Neuronal stem cell (in vitro differentiated cells): ENCODE measurements around the gene CCDC60.

ENCODE experiments used
- DNase-seq: peaks from one replicate; pipeline ENCODE4 v3.0.0-alpha.2; 2013; ENCODE audit warnings: low spot score
- H2AFZ ChIP-seq: one replicate; pipeline ENCODE4 v1.6.1; 2013; ENCODE audit warnings: mild to moderate bottlenecking, low read length, inconsistent platforms
- H2AK5ac ChIP-seq: 2 replicates; pipeline ENCODE4 v1.6.1; 2013; ENCODE audit warnings: low read depth, mild to moderate bottlenecking, inconsistent platforms, low read length, moderate library complexity, mixed read lengths
- H2BK120ac ChIP-seq: 2 replicates; pipeline ENCODE4 v1.6.1; 2013; ENCODE audit warnings: low read depth, mild to moderate bottlenecking, inconsistent platforms, low read length, moderate library complexity, mixed read lengths
- H2BK12ac ChIP-seq: one replicate; pipeline ENCODE4 v1.6.1; 2013; ENCODE audit warnings: low read length, inconsistent platforms
- H2BK15ac ChIP-seq: 2 replicates; pipeline ENCODE4 v1.6.1; 2013; ENCODE audit warnings: mild to moderate bottlenecking, low read length, inconsistent platforms, mixed read lengths
- H2BK5ac ChIP-seq: one replicate; pipeline ENCODE4 v1.6.1; 2013; ENCODE audit warnings: inconsistent platforms, mild to moderate bottlenecking, low read length, moderate library complexity
- H3K14ac ChIP-seq: one replicate; pipeline ENCODE4 v1.6.1; 2013; ENCODE audit warnings: low read length, inconsistent platforms
- H3K18ac ChIP-seq: 2 replicates; pipeline ENCODE4 v1.6.1; 2013; ENCODE audit warnings: low read length, inconsistent platforms
- H3K23ac ChIP-seq: 2 replicates; pipeline ENCODE4 v1.6.1; 2013; ENCODE audit warnings: low read depth, mild to moderate bottlenecking, mixed read lengths, low read length, inconsistent platforms; ENCODE audit not compliant: poor library complexity
- H3K27ac ChIP-seq: replicated peaks from 3 replicates; pipeline ENCODE4 v1.5.1; 2013; ENCODE audit warnings: low read length, inconsistent platforms
- H3K27me3 ChIP-seq, 3 experiments: 2 replicates each; pipeline ENCODE4 v1.6.1; 2013; ENCODE audit warnings: low read length in 3 of 3, mild to moderate bottlenecking in 2 of 3, inconsistent platforms in 1 of 3, low read depth in 1 of 3, mixed read lengths in 1 of 3, moderate library complexity in 1 of 3; ENCODE audit not compliant: control insufficient read depth in 3 of 3, insufficient read depth in 3 of 3
- H3K36me3 ChIP-seq, 2 donors: replicated peaks in 1 of 2; 2 replicates each; pipeline ENCODE4 v1.6.1; 2013; ENCODE audit warnings: low read length in 2 of 2; ENCODE audit not compliant: control insufficient read depth in 2 of 2, insufficient read depth in 2 of 2
- H3K4ac ChIP-seq: 2 replicates; pipeline ENCODE4 v1.6.1; 2013; ENCODE audit warnings: inconsistent platforms, mild to moderate bottlenecking, low read length, moderate library complexity
- H3K4me1 ChIP-seq, 2 donors: 1 replicate in 1 of 2; 2 replicates in 1 of 2; pipeline ENCODE4 v1.6.1; 2013; ENCODE audit warnings: low read length in 2 of 2, low read depth in 1 of 2; ENCODE audit not compliant: control insufficient read depth in 2 of 2, insufficient read depth in 1 of 2
- H3K4me2 ChIP-seq: one replicate; pipeline ENCODE4 v1.6.1; 2013; ENCODE audit warnings: mild to moderate bottlenecking, low read length, inconsistent platforms; ENCODE audit not compliant: insufficient read depth, poor library complexity, severe bottlenecking
- H3K4me3 ChIP-seq, 2 donors: 2 replicates each; pipeline ENCODE4 v1.5.1; 2013; ENCODE audit warnings: low read length in 2 of 2, mild to moderate bottlenecking in 2 of 2, inconsistent platforms in 1 of 2, moderate library complexity in 1 of 2
- H3K79me1 ChIP-seq: one replicate; pipeline ENCODE4 v1.6.1; 2013; ENCODE audit warnings: low read depth, mild to moderate bottlenecking, inconsistent platforms, low read length, moderate library complexity
- H3K9ac ChIP-seq: one replicate; pipeline ENCODE4 v1.6.1; 2013; ENCODE audit warnings: mild to moderate bottlenecking, low read depth, low read length, inconsistent platforms; ENCODE audit not compliant: poor library complexity
- H3K9me3 ChIP-seq, 2 donors: replicated peaks in 1 of 2; 2 replicates each; pipeline versions ENCODE3 to v1.6.1; 2013; ENCODE audit warnings: low read length in 2 of 2, mild to moderate bottlenecking in 2 of 2, inconsistent platforms in 1 of 2, low read depth in 1 of 2, mixed read lengths in 1 of 2, moderate library complexity in 1 of 2; ENCODE audit not compliant: control insufficient read depth in 2 of 2, insufficient read depth in 1 of 2
- H4K8ac ChIP-seq: one replicate; pipeline ENCODE4 v1.6.1; 2013; ENCODE audit warnings: low read depth, mild to moderate bottlenecking, inconsistent platforms, low read length, moderate library complexity
- H4K91ac ChIP-seq: one replicate; pipeline ENCODE4 v1.6.1; 2013; ENCODE audit warnings: low read length, low read depth, mild to moderate bottlenecking, inconsistent platforms; ENCODE audit not compliant: poor library complexity
- WGBS, 2 donors: extraction: QIAGEN DNeasy Blood & Tissue Kit; methylation state at CpG; one replicate each; pipeline ENCODE4 v1.1.7; 2013; ENCODE audit warnings: missing lambda C conversion rate in 2 of 2, mixed read lengths in 1 of 2; ENCODE audit not compliant: insufficient read length in 2 of 2, insufficient replicate concordance in 1 of 2; ENCODE audit errors: extremely low coverage in 2 of 2; 5-methylcytosine and 5-hydroxymethylcytosine counted together

CCDC60 gene

GRCh38 chr12:119312904-119313303 lies 21.6 kb upstream of the CCDC60 start:
- H3K27me3 ChIP-seq = no peaks in the 10 kb centered on the region
- no peak overlapping the region for H2BK12ac ChIP-seq
- H4K8ac ChIP-seq = no peak overlapping the region
- no peak for DNase-seq
- no peak overlapping the region for H3K23ac ChIP-seq
- no peak overlapping the region for H3K27ac ChIP-seq
- no peak overlapping the region for H2AK5ac ChIP-seq
- no peak overlapping the region for H3K4ac ChIP-seq
- H2BK120ac ChIP-seq = no peak overlapping the region
- no peak overlapping the region for H2AFZ ChIP-seq
- H3K79me1 ChIP-seq = no peaks in the 10 kb centered on the region
- H3K4me3 ChIP-seq = no peak overlapping the region
- H3K14ac ChIP-seq = no peak overlapping the region
- peaks cover 0 to 6% of the 10 kb centered on the region in 2 donors for H3K4me1 ChIP-seq
- H4K91ac ChIP-seq = no peak overlapping the region
- no peak overlapping the region for H3K18ac ChIP-seq
- no peak overlapping the region for H3K9ac ChIP-seq
- H3K36me3 ChIP-seq = no peaks in the 10 kb centered on the region
- H2BK15ac ChIP-seq = no peak overlapping the region
- no peak overlapping the region for H3K4me2 ChIP-seq
- peaks cover 0 to 4% of the 10 kb centered on the region in 2 donors for H3K9me3 ChIP-seq
- no peak overlapping the region for H2BK5ac ChIP-seq
- no CpG with 5 or more reads among the region's 1 CpG for WGBS, 2 donors

GRCh38 chr12:119314290-119314689 lies 20.2 kb upstream of the CCDC60 start:
- H3K4me1 ChIP-seq = peaks cover 0 to 4% of the 10 kb centered on the region in 2 donors
- no peaks in the 10 kb centered on the region for H3K36me3 ChIP-seq
- no peak overlapping the region for H3K14ac ChIP-seq
- no peak overlapping the region for H3K27ac ChIP-seq
- no CpG with 5 or more reads among the region's 5 CpGs for WGBS, 2 donors
- no peak overlapping the region for H4K8ac ChIP-seq
- peak overlapping the region in 1 of 2 donors; percentile 25 for H3K4me3 ChIP-seq
- no peak overlapping the region for H3K9ac ChIP-seq
- no peak overlapping the region for H2BK12ac ChIP-seq
- H2BK5ac ChIP-seq = no peak overlapping the region
- no peak overlapping the region for H3K4ac ChIP-seq
- no peak overlapping the region for H2AFZ ChIP-seq
- no peak overlapping the region for H4K91ac ChIP-seq
- H3K4me2 ChIP-seq = no peak overlapping the region
- H2BK120ac ChIP-seq = no peak overlapping the region
- no peaks in the 10 kb centered on the region for H3K27me3 ChIP-seq
- H3K23ac ChIP-seq = no peak overlapping the region
- H2AK5ac ChIP-seq = peak overlapping the region; percentile 2
- DNase-seq = no peak
- no peak overlapping the region for H3K18ac ChIP-seq
- peak overlapping the region; percentile 61 for H2BK15ac ChIP-seq
- peaks cover 0 to 4% of the 10 kb centered on the region in 2 donors for H3K9me3 ChIP-seq
- H3K79me1 ChIP-seq = no peaks in the 10 kb centered on the region

GRCh38 chr12:119319638-119320037 lies 14.9 kb upstream of the CCDC60 start:
- no peak overlapping the region for H2BK12ac ChIP-seq
- H3K27me3 ChIP-seq = no peaks in the 10 kb centered on the region
- H3K14ac ChIP-seq = no peak overlapping the region
- H2BK120ac ChIP-seq = no peak overlapping the region
- H3K27ac ChIP-seq = no peak overlapping the region
- H3K4ac ChIP-seq = no peak overlapping the region
- H3K9ac ChIP-seq = no peak overlapping the region
- no peak overlapping the region for H3K18ac ChIP-seq
- H3K4me1 ChIP-seq = no peaks in the 10 kb centered on the region
- H3K23ac ChIP-seq = no peak overlapping the region
- no peak overlapping the region for H3K4me2 ChIP-seq
- no peak overlapping the region for H4K91ac ChIP-seq
- no peaks in the 10 kb centered on the region for H3K36me3 ChIP-seq
- H2AFZ ChIP-seq = no peak overlapping the region
- no peak overlapping the region for H2BK5ac ChIP-seq
- no peak for DNase-seq
- H3K9me3 ChIP-seq = no peaks in the 10 kb centered on the region
- H4K8ac ChIP-seq = no peak overlapping the region
- no peak overlapping the region for H2AK5ac ChIP-seq
- H3K4me3 ChIP-seq = no peak overlapping the region
- H2BK15ac ChIP-seq = no peak overlapping the region
- no CpG with 5 or more reads among the region's 2 CpGs for WGBS, 2 donors
- no peaks in the 10 kb centered on the region for H3K79me1 ChIP-seq

- H3K9me3 ChIP-seq = no peaks in the 10 kb centered on the region
- no peak overlapping the region for H3K4me2 ChIP-seq
- H3K4ac ChIP-seq = no peak overlapping the region
- DNase-seq = no peak
- no peaks in the 10 kb centered on the region for H3K79me1 ChIP-seq
- no CpG with 5 or more reads among the region's 2 CpGs for WGBS, 2 donors
- no peak overlapping the region for H3K18ac ChIP-seq
- H2AK5ac ChIP-seq = no peak overlapping the region
- no peak overlapping the region for H3K4me3 ChIP-seq
- no peak overlapping the region for H3K9ac ChIP-seq
- no peak overlapping the region for H3K23ac ChIP-seq
- no peak overlapping the region for H2BK12ac ChIP-seq
- H2BK120ac ChIP-seq = no peak overlapping the region
- no peaks in the 10 kb centered on the region for H3K36me3 ChIP-seq
- H3K27me3 ChIP-seq = no peaks in the 10 kb centered on the region
- no peak overlapping the region for H3K27ac ChIP-seq
- no peak overlapping the region for H4K8ac ChIP-seq
- H3K4me1 ChIP-seq = no peaks in the 10 kb centered on the region
- H2AFZ ChIP-seq = no peak overlapping the region
- H4K91ac ChIP-seq = no peak overlapping the region
- H2BK15ac ChIP-seq = no peak overlapping the region
- no peak overlapping the region for H2BK5ac ChIP-seq
- H3K14ac ChIP-seq = no peak overlapping the region
These were observed 13.9 kb upstream of the CCDC60 start for GRCh38 chr12:119320678-119321077.
